HepG2 (cell line): Measurements from ENCODE around the gene DISP2. TPM values are rescaled to one million over a fixed set of nuclear protein-coding genes. Genes with fewer than 3 reads are reported as not detected.
A peak's percentile ranks its signal among the peaks of the same experiment; 100 is the strongest.

Source experiments
- ARID2 ChIP-seq: sonication (generic); formaldehyde crosslinking; IDR thresholded peaks from 2 replicates; pipeline ENCODE4 v1.8.1; 2022; ENCODE audit warnings: mild to moderate bottlenecking, missing genetic modification reagents, borderline replicate concordance
- ARID4A ChIP-seq: sonication (generic); formaldehyde crosslinking; IDR thresholded peaks from 2 replicates; pipeline ENCODE4 v1.5.0; 2020; ENCODE audit warnings: mild to moderate bottlenecking, missing genetic modification reagents, borderline replicate concordance
- DPF2 ChIP-seq: sonication (generic); formaldehyde crosslinking; IDR thresholded peaks from 2 replicates; pipeline ENCODE4 v1.4.0; 2020; ENCODE audit warnings: mild to moderate bottlenecking, low read depth, missing genetic modification reagents, borderline replicate concordance
- FUBP1 ChIP-seq: sonication (generic); formaldehyde crosslinking; IDR thresholded peaks from 2 replicates; pipeline ENCODE4 v1.5.1; 2020; ENCODE audit warnings: missing genetic modification reagents, mild to moderate bottlenecking, borderline replicate concordance
- GMEB2 ChIP-seq: IDR thresholded peaks from 2 replicates; pipeline ENCODE4 v1.6.1; 2016; ENCODE audit warnings: missing biosample characterization, missing genetic modification reagents, low read depth
- NKX3-1 ChIP-seq: sonication (generic); formaldehyde crosslinking; IDR thresholded peaks from 2 replicates; pipeline ENCODE4 v1.5.0; 2020; ENCODE audit warnings: missing genetic modification reagents
- PLRG1 ChIP-seq: fragments of 450-650 bp; conservative IDR thresholded peaks from 2 replicates; pipeline ENCODE4 v1.6.1; 2016
- ZNF329 ChIP-seq: sonication (generic); formaldehyde crosslinking; IDR thresholded peaks from 2 replicates; pipeline ENCODE4 v1.9.0; 2021; ENCODE audit warnings: low read depth, mild to moderate bottlenecking, missing genetic modification reagents
- ZNF557 ChIP-seq: sonication (generic); formaldehyde crosslinking; IDR thresholded peaks from 2 replicates; pipeline ENCODE4 v1.4.0; 2020; ENCODE audit warnings: missing genetic modification reagents
- ZXDC ChIP-seq: sonication (generic); formaldehyde crosslinking; IDR thresholded peaks from 2 replicates; pipeline ENCODE4 v1.5.0; 2020; ENCODE audit warnings: mild to moderate bottlenecking, missing genetic modification reagents
- polyA plus RNA-seq, 8 experiments: library from polyadenylated mRNA; depleted of rRNA in 3 of 8; stranded (reverse) in 7 of 8; unstranded in 1 of 8; fragments of >200 nt; fragmentation: Illumina TruSeq in 4 of 8; extraction: Trizol in 4 of 8; gene quantifications; 2 replicates each; pipeline versions ENCODE4 v1.2.1 to v1.2.3, GENCODE V29; 2011 to 2016; ENCODE audit warnings: low read depth in 4 of 8, missing spikeins in 1 of 8, mixed read lengths in 1 of 8; ENCODE audit not compliant: insufficient read depth in 1 of 8
- total RNA-seq, 5 experiments: library from RNA; depleted of rRNA; stranded (reverse); fragments of >200 nt; fragmentation: Illumina TruSeq; extraction: Trizol; gene quantifications; 2 replicates each; pipeline ENCODE4 v1.2.3, GENCODE V29; 2016; ENCODE audit warnings: low read depth in 1 of 5
- TF ChIP-seq, protein P1 (sequence below): IDR thresholded peaks from 2 replicates; pipeline ENCODE4 v1.6.1; 2016; ENCODE audit warnings: low read depth

DISP2 gene
- total and polyA plus RNA-seq, 2 of the 13 experiments (the other 11 are each of a cell fraction or from before 2014, with no cell fraction given): 0.09 to 0.32 TPM

DNA sequence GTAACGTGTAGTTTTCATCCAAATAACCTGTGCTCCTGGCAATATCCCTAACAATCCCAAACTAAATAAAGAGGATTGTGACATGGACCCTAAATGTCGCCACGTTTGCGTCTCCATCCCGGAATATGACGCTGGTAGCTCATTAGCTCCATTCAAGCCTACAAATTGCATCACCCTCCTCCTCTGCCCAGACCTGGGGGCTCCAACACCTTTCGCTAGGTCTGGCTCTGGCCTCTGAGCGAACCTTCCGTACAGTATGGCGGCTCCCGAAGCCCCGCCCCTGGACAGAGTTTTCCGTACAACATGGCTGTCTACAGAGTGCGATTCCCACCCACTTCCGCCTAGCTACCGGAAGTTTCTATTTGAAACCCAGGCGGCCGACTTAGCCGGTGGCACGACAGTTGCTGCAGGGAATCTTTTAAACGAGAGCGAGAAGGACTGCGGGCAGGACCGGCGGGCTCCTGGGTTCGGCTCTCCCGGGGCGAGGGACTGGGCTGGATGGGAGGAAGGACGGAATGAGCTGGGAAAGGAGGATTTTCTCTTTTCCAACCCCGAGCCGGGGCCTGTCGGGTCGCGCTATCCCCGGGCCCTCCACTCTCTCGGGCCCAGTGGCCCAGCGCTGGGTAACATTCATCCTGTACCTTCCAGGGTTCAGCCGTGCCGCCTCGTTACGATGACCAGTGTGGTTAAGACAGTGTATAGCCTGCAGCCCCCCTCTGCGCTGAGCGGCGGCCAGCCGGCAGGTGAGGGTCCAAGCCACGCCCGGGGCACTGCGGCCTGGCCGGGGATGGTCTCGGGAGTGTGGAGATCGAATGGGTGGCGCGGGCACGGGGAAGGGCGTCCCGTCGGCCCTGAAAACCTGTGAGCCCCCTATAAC lies 24.8 kb downstream of the DISP2 start, which contains the start of gene KNSTRN (continued):
- TF ChIP-seq ARID4A: peak; percentile 90
- no peak for TF ChIP-seq GMEB2 (CRISPR knock-in tag)
- TF ChIP-seq ZNF557 (CRISPR knock-in tag): no peak
- TF ChIP-seq ZNF329: peak; percentile 70; the same call in 1 of the 2 replicates
- TF ChIP-seq DPF2: no peak
- no peak for TF ChIP-seq PLRG1
- TF ChIP-seq ZXDC (CRISPR knock-in tag): no peak; the same call in 1 of the 2 replicates
- TF ChIP-seq NKX3-1 (CRISPR knock-in tag): 0 out of 2 replicates have a peak, but pooled peaks have one; percentile 29
- no peak; the same call in 1 of the 2 replicates for TF ChIP-seq ARID2
- no peak for TF ChIP-seq FUBP1
- TF ChIP-seq, protein P1, sequence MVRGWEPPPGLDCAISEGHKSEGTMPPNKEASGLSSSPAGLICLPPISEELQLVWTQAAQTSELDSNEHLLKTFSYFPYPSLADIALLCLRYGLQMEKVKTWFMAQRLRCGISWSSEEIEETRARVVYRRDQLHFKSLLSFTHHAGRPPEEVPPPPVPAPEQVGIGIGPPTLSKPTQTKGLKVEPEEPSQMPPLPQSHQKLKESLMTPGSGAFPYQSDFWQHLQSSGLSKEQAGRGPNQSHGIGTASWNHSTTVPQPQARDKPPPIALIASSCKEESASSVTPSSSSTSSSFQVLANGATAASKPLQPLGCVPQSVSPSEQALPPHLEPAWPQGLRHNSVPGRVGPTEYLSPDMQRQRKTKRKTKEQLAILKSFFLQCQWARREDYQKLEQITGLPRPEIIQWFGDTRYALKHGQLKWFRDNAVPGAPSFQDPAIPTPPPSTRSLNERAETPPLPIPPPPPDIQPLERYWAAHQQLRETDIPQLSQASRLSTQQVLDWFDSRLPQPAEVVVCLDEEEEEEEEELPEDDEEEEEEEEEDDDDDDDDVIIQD (CRISPR knock-in tag): no peak
